ENCODE results near the gene NAA20.

Gene NAA20

GRCh38 chr20:20079102-20079784, 62.1 kb downstream of the NAA20 start:
- DNase-seq, result no peak

All from stimulated activated naive CD4-positive, alpha-beta T cell (primary cell).